Measurements from ENCODE around the gene KIF26B. TPM values are rescaled to one million over a fixed set of nuclear protein-coding genes. Genes with fewer than 3 reads are reported as not detected.

KIF26B gene
- total RNA-seq, 1 donor from 2014 or later, result 3.4 TPM

GRCh38 chr1:245370175-245370825 lies 215.5 kb downstream of the KIF26B start:
- DNase-seq (no peak), ATAC-seq (no peak)
- Histone ChIP-seq H3K27ac (no peak overlapping the region), H3K4me1 (no peaks in the 10 kb centered on the region), H3K36me3 (no peaks in the 10 kb centered on the region), H3K9me3 (no peaks in the 10 kb centered on the region), H3K4me3 (no peak overlapping the region), H3K27me3 (no peaks in the 10 kb centered on the region)
- no peak for TF ChIP-seq CTCF (IDR thresholded peaks at IDR 0.05)
- intact Hi-C loops (cut with DNase I), result no loop called here

- no peaks in the 10 kb centered on the region for H3K9me3 ChIP-seq
- no peak overlapping the region for H3K4me3 ChIP-seq
- no peak overlapping the region for H3K27ac ChIP-seq
- intact Hi-C loops (cut with DNase I), result no loop called here
- TF ChIP-seq CTCF (IDR thresholded peaks at IDR 0.05), result no peak
- no peak for DNase-seq
- H3K27me3 ChIP-seq, result no peaks in the 10 kb centered on the region
- no peaks in the 10 kb centered on the region for H3K36me3 ChIP-seq
- H3K4me1 ChIP-seq, result no peaks in the 10 kb centered on the region
- ATAC-seq, result peak; percentile 19
These were observed 216.3 kb downstream of the KIF26B start for GRCh38 chr1:245370905-245371581.

- intact Hi-C loops (cut with DNase I), result no loop called here
- Histone ChIP-seq H3K9me3 (no peaks in the 10 kb centered on the region), H3K27me3 (no peaks in the 10 kb centered on the region), H3K27ac (no peak overlapping the region), H3K4me1 (no peaks in the 10 kb centered on the region), H3K4me3 (no peak overlapping the region), H3K36me3 (no peaks in the 10 kb centered on the region)
- ATAC-seq (no peak), DNase-seq (no peak)
- no peak for TF ChIP-seq CTCF (IDR thresholded peaks at IDR 0.05)
These were observed 218.3 kb downstream of the KIF26B start for GRCh38 chr1:245373131-245373530.

GRCh38 chr1:245375789-245376460 lies 221.1 kb downstream of the KIF26B start:
- Histone ChIP-seq H3K27ac (no peak overlapping the region), H3K4me3 (no peak overlapping the region), H3K36me3 (no peaks in the 10 kb centered on the region), H3K9me3 (no peaks in the 10 kb centered on the region), H3K4me1 (no peaks in the 10 kb centered on the region), H3K27me3 (no peaks in the 10 kb centered on the region)
- TF ChIP-seq CTCF (IDR thresholded peaks at IDR 0.05), result no peak
- DNase-seq, result no peak
- intact Hi-C loops (cut with DNase I), result no loop called here
- no peak for ATAC-seq

- DNase-seq (no peak), ATAC-seq (no peak)
- intact Hi-C loops (cut with DNase I), result no loop called here
- Histone ChIP-seq H3K27ac (no peak overlapping the region), H3K27me3 (no peaks in the 10 kb centered on the region), H3K4me3 (no peak overlapping the region), H3K36me3 (no peaks in the 10 kb centered on the region), H3K9me3 (no peaks in the 10 kb centered on the region), H3K4me1 (no peaks in the 10 kb centered on the region)
- no peak for TF ChIP-seq CTCF (IDR thresholded peaks at IDR 0.05)
These were observed 223.1 kb downstream of the KIF26B start for GRCh38 chr1:245377854-245378253.

All from upper lobe of right lung (tissue), 1 donor.